OCI-LY1 (cell line): ENCODE results near the gene TPCN1.

Experiments used
- H2AFZ ChIP-seq: fragments of 200-600 bp; sonication (generic), shearing (Covaris generic); 2 replicates; pipeline ENCODE4 v1.6.0; 2014; ENCODE audit warnings: antibody characterized with exemption, mild to moderate bottlenecking, low read length
- H3F3A ChIP-seq: fragments of 200-600 bp; sonication (generic), shearing (Covaris generic); 2 replicates; pipeline ENCODE4 v1.6.0; 2014; ENCODE audit warnings: mild to moderate bottlenecking, antibody characterized with exemption, low read length, moderate library complexity; ENCODE audit not compliant: insufficient read depth
- H3K27ac ChIP-seq: fragments of 200-600 bp; sonication (generic); 2 replicates; pipeline ENCODE4 v1.5.1; 2014; ENCODE audit warnings: low read length, mixed run types, mild to moderate bottlenecking, low read depth; ENCODE audit not compliant: poor library complexity, severe bottlenecking
- H3K27me3 ChIP-seq: fragments of 200-600 bp; sonication (generic); 2 replicates; pipeline ENCODE4 v1.6.0; 2014; ENCODE audit warnings: antibody characterized with exemption, mild to moderate bottlenecking, low read length, moderate library complexity; ENCODE audit not compliant: insufficient read depth
- H3K36me3 ChIP-seq: fragments of 200-600 bp; sonication (generic); 2 replicates; pipeline ENCODE4 v1.6.1; 2014; ENCODE audit warnings: mild to moderate bottlenecking, antibody characterized with exemption, low read length, moderate library complexity, mixed read lengths; ENCODE audit not compliant: insufficient read depth
- H3K4me1 ChIP-seq: fragments of 200-600 bp; sonication (generic); 2 replicates; pipeline ENCODE4 v1.5.1; 2014; ENCODE audit warnings: mild to moderate bottlenecking, low read length, moderate library complexity; ENCODE audit not compliant: insufficient read depth, severe bottlenecking
- H3K4me2 ChIP-seq: fragments of 200-600 bp; sonication (generic), shearing (Covaris generic); 2 replicates; pipeline ENCODE4 v1.6.1; 2014; ENCODE audit warnings: low read length
- H3K4me3 ChIP-seq: fragments of 200-600 bp; sonication (generic); 2 replicates; pipeline ENCODE4 v1.5.1; 2014; ENCODE audit warnings: low read length, low read depth, mild to moderate bottlenecking, mixed read lengths; ENCODE audit not compliant: poor library complexity, severe bottlenecking
- H3K79me2 ChIP-seq: fragments of 200-600 bp; shearing (Covaris generic); 2 replicates; pipeline ENCODE4 v1.6.1; 2016; ENCODE audit warnings: mixed run types, low read length, mixed read lengths; ENCODE audit not compliant: insufficient read depth
- H3K9ac ChIP-seq: fragments of 200-600 bp; sonication (generic), shearing (Covaris generic); 2 replicates; pipeline ENCODE4 v1.6.1; 2014; ENCODE audit warnings: mild to moderate bottlenecking, low read length, mixed read lengths
- H3K9me2 ChIP-seq: fragments of 200-600 bp; sonication (generic), shearing (Covaris generic); 2 replicates; pipeline ENCODE4 v1.6.1; 2014; ENCODE audit warnings: low read depth, mild to moderate bottlenecking, low read length, mixed read lengths
- H3K9me3 ChIP-seq: fragments of 200-600 bp; shearing (Covaris generic); 2 replicates; pipeline ENCODE4 v1.6.1; 2014; ENCODE audit warnings: low read length, mixed read lengths
- H4K20me1 ChIP-seq: fragments of 200-600 bp; sonication (generic), shearing (Covaris generic); 2 replicates; pipeline ENCODE4 v1.6.0; 2016; ENCODE audit warnings: mild to moderate bottlenecking, low read length; ENCODE audit not compliant: insufficient read depth
- EZH2 ChIP-seq: fragments of 200-600 bp; sonication (generic), shearing (Covaris generic); IDR thresholded peaks from 2 replicates; pipeline ENCODE4 v1.8.0; 2017; ENCODE audit warnings: borderline replicate concordance, mixed run types, mild to moderate bottlenecking, antibody characterized with exemption, low read length, moderate library complexity, mixed read lengths
- TF ChIP-seq, protein P1 (sequence below): fragments of 200-600 bp; sonication (generic), shearing (Covaris generic); IDR thresholded peaks from 2 replicates; pipeline ENCODE4 v1.5.1; 2017; ENCODE audit warnings: mild to moderate bottlenecking, antibody characterized with exemption, low read length, moderate library complexity, mixed read lengths

Gene TPCN1

DNA sequence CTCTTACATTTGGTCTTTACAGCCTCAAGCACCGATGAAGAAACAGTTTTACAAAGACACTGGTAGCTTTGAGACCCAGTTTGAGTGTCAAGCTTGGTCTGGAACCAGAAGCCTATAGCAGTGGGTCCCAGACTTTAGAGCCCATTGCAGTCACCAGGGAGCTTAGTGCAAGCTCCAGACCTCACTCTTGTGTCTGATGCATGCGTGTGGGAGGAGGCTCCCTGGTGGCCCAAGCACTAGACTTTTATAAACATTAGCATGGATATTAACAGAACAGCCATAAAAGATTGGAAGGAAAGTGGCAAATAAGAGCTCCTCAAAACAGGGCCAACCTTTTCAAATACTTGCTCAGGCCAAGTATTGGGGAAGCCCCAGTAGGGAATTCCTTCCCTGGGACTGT is 68.1 kb downstream of the TPCN1 start:
- Histone ChIP-seq H3K9me3 (no peaks in the 10 kb centered on the region), H2AFZ (no peak overlapping the region), H3K4me1 (no peaks in the 10 kb centered on the region), H4K20me1 (no peaks in the 10 kb centered on the region), H3K27me3 (no peaks in the 10 kb centered on the region), H3K4me2 (no peak overlapping the region), H3K4me3 (no peak overlapping the region), H3K79me2 (no peaks in the 10 kb centered on the region), H3K36me3 (peaks cover 100% of the 10 kb centered on the region), H3K9ac (no peak overlapping the region), H3F3A (no peaks in the 10 kb centered on the region), H3K27ac (no peak overlapping the region), H3K9me2 (no peaks in the 10 kb centered on the region)
- TF ChIP-seq, protein P1, sequence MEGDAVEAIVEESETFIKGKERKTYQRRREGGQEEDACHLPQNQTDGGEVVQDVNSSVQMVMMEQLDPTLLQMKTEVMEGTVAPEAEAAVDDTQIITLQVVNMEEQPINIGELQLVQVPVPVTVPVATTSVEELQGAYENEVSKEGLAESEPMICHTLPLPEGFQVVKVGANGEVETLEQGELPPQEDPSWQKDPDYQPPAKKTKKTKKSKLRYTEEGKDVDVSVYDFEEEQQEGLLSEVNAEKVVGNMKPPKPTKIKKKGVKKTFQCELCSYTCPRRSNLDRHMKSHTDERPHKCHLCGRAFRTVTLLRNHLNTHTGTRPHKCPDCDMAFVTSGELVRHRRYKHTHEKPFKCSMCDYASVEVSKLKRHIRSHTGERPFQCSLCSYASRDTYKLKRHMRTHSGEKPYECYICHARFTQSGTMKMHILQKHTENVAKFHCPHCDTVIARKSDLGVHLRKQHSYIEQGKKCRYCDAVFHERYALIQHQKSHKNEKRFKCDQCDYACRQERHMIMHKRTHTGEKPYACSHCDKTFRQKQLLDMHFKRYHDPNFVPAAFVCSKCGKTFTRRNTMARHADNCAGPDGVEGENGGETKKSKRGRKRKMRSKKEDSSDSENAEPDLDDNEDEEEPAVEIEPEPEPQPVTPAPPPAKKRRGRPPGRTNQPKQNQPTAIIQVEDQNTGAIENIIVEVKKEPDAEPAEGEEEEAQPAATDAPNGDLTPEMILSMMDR: no peak
- no peak for TF ChIP-seq EZH2

DNA sequence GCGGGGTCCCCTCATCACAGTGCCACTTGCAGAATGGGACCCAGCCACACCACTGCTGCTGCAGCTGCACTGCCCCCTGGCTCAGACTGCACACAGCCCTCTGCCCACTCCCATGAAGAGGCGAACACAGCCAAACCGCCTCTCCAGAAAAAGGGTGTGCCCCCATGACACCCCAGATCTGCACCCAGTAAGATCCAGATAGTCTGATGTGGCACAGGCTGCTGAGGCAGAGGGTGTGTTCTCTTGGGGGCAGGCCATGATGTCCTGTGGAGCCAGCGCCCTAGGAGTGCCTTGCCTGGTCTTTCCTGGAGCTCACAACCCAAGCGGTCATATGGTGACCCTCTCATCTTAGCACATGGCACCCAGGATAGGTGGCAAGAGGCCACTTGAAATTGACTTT is 69.2 kb downstream of the TPCN1 start:
- Histone ChIP-seq H3K9ac (no peak overlapping the region), H4K20me1 (no peaks in the 10 kb centered on the region), H3K4me1 (no peaks in the 10 kb centered on the region), H3K4me2 (no peak overlapping the region), H3K4me3 (no peak overlapping the region), H3F3A (no peaks in the 10 kb centered on the region), H3K9me2 (no peaks in the 10 kb centered on the region), H3K36me3 (peaks cover 100% of the 10 kb centered on the region), H3K27ac (no peak overlapping the region), H3K79me2 (no peaks in the 10 kb centered on the region), H3K9me3 (no peaks in the 10 kb centered on the region), H3K27me3 (no peaks in the 10 kb centered on the region), H2AFZ (no peak overlapping the region)
- TF ChIP-seq EZH2: no peak
- TF ChIP-seq, protein P1: no peak

DNA sequence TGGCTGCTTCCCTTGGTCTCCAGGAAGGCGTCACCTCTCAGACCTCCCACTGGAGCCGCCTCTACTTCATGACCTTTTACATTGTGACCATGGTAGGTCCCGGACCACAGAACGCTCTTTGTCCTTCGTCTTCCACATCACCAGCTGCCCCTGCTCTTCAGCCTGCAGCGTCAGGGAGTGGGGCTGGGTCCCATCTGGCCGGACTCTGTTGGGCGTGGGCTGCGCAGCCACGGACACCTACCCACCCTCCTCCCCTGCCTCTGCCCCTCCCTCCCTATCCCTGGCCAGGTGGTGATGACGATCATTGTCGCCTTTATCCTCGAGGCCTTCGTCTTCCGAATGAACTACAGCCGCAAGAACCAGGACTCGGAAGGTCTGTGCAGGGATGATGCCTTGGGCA is 70.3 kb downstream of the TPCN1 start:
- Histone ChIP-seq H3K36me3 (peaks cover 99% of the 10 kb centered on the region), H3K27me3 (no peaks in the 10 kb centered on the region), H3K4me3 (no peak overlapping the region), H3K4me1 (no peaks in the 10 kb centered on the region), H3K27ac (no peak overlapping the region), H3K4me2 (no peak overlapping the region), H3K9me3 (no peaks in the 10 kb centered on the region), H4K20me1 (no peaks in the 10 kb centered on the region), H3K79me2 (no peaks in the 10 kb centered on the region), H3K9me2 (no peaks in the 10 kb centered on the region), H3K9ac (no peak overlapping the region), H2AFZ (no peak overlapping the region), H3F3A (no peaks in the 10 kb centered on the region)
- no peak for TF ChIP-seq EZH2
- TF ChIP-seq, protein P1: no peak
